Brain microvascular endothelial cell (primary cell): ENCODE data around the gene CTPS1.

Experiments
- DNase-seq: peaks from one replicate; pipeline ENCODE4 v3.0.0-alpha.2; 2020
- H3K27ac ChIP-seq: fragments of 250-450 bp; sonication (Bioruptor Pico); 2 replicates; pipeline ENCODE4 v1.5.1; 2020; ENCODE audit warnings: mild to moderate bottlenecking, moderate library complexity
- H3K27me3 ChIP-seq: fragments of 250-450 bp; sonication (Bioruptor Pico); replicated peaks from 2 replicates; pipeline ENCODE4 v1.5.1; 2020; ENCODE audit warnings: mild to moderate bottlenecking
- H3K36me3 ChIP-seq: fragments of 250-450 bp; sonication (Bioruptor Pico); replicated peaks from 2 replicates; pipeline ENCODE4 v1.5.1; 2020; ENCODE audit warnings: mild to moderate bottlenecking
- H3K4me3 ChIP-seq: 2 replicates; pipeline ENCODE4 v1.5.1; 2011; ENCODE audit warnings: low read depth, mild to moderate bottlenecking, control low read depth, low read length, moderate library complexity
- in situ Hi-C: cut with HindIII; loops from 2 replicates; pipeline ENCODE4 v1.10.0; 2017; ENCODE audit warnings: low sequenced_read_pairs, low pct_ligation_motif_present
- TF ChIP-seq, protein P1 (sequence below): IDR thresholded peaks from 2 replicates; pipeline ENCODE4 v1.5.1; 2011; ENCODE audit warnings: low read depth, mild to moderate bottlenecking, moderate library complexity, low read length, control low read depth, inconsistent platforms; ENCODE audit errors: missing control alignments

CTPS1 gene

DNA sequence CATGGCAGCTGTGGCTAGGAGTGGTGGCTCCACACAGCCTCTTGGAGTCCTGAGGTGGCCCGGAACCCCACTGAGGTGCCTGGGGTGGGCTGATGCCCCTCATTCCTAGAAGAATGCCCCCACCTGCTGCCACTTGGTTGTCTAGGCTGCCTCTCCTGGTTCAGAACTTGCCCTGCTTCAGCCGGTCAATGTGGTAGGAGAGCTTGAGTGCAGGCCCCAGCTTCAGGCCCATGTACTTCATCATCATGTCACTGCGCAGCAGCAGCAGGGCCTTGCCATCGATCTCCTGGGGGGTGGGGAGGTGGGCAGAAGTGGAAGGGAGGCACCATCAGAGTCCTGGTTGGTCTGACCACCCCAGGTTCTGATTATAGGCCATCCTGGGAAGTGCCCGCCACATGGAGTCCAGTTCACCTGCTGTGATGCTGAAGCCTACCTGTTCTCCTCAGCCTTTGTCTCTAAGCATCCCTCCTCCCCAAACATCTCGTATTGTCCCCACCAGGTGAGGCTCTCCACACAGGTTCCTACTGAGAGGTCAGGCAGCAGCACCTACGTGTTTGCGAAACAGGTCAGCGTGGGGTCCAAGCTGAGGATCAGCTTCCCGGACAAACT, 48.6 kb downstream of the CTPS1 start:
- DNase-seq: no peak
- peaks cover 10% of the 10 kb centered on the region for H3K36me3 ChIP-seq
- in situ Hi-C loops: no loop called here
- TF ChIP-seq, protein P1, sequence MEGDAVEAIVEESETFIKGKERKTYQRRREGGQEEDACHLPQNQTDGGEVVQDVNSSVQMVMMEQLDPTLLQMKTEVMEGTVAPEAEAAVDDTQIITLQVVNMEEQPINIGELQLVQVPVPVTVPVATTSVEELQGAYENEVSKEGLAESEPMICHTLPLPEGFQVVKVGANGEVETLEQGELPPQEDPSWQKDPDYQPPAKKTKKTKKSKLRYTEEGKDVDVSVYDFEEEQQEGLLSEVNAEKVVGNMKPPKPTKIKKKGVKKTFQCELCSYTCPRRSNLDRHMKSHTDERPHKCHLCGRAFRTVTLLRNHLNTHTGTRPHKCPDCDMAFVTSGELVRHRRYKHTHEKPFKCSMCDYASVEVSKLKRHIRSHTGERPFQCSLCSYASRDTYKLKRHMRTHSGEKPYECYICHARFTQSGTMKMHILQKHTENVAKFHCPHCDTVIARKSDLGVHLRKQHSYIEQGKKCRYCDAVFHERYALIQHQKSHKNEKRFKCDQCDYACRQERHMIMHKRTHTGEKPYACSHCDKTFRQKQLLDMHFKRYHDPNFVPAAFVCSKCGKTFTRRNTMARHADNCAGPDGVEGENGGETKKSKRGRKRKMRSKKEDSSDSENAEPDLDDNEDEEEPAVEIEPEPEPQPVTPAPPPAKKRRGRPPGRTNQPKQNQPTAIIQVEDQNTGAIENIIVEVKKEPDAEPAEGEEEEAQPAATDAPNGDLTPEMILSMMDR: no peak
- H3K27ac ChIP-seq: no peak overlapping the region
- no peaks in the 10 kb centered on the region for H3K27me3 ChIP-seq
- no peak overlapping the region for H3K4me3 ChIP-seq

DNA sequence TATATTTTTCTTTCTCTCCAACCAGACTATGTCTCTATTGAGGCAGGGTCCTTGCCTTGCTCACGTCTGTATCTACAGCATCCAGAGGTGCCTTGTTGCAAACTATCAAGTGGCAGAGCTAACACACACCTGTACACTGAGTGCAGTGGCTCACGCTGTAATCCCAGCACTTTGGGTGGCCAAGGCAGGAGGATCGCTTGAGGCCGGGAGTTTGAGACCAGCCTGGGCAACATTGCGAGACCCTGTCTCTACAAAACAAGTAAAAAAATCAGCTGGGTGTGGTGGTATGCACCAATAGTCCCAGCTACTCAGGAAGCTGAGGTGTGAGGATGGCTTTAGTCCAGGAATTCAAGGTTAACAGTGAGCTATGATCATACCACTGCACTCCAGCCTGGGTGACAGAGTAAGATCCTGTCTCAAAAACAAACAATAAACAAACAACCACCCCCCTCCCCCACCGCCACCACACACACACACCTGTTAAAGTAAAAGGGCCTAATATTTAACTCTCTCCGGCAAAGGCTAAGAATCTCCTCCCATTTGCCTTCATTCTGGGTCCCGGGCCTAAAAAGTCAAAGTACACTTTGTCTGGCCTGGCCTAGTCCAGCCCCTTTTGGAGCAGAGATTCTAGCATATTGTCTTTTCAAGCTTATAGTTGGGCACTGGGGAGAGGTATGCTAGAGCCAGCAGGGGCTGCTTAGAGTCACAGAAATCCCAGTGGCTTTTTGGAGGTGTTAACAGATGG, 51.5 kb downstream of the CTPS1 start:
- peaks cover 10% of the 10 kb centered on the region for H3K36me3 ChIP-seq
- no peaks in the 10 kb centered on the region for H3K27me3 ChIP-seq
- H3K27ac ChIP-seq: no peak overlapping the region
- no peak overlapping the region for H3K4me3 ChIP-seq
- in situ Hi-C loops: no loop called here
- DNase-seq: no peak
- TF ChIP-seq, protein P1: no peak

DNA sequence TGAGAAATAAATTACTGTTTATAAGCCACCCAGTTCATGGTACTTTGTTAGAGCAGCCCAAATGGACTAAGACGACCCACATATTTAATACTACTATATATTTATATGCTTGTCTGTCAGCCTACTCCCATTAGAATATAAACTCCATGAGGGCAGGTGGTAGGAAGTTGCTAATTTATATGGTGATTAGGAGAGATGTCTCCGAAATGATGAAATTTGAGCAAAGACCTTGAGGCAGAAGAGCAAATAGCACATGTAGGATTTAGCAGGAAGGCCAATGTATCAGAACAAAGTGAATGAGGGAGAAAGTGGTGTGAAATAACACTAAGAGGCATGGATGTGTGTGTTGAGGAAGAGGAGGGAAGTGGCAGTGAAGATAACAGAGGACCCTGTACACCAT, 52.7 kb downstream of the CTPS1 start:
- no peak overlapping the region for H3K4me3 ChIP-seq
- peaks cover 14% of the 10 kb centered on the region for H3K36me3 ChIP-seq
- H3K27me3 ChIP-seq: no peaks in the 10 kb centered on the region
- in situ Hi-C loops: no loop called here
- TF ChIP-seq, protein P1: no peak
- DNase-seq: no peak
- H3K27ac ChIP-seq: no peak overlapping the region

DNA sequence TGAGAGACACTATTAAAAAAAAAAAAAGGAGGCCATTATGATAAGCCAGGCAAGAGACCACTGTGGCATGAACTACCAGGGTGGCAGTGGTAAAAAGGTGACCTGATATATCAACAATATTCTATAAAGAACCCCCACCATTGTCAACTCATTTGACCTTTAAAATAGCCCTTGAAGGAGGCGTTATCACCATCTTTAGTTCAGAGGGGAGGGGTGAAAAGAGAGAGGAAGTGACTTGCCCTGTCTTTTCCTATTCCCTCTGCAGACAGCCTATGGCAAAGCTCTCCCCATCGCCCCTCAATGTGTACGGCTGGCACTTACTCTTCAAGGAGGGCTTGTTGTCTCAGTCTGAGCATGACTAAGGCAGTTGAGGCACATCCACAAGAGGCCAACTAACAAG, 53.8 kb downstream of the CTPS1 start:
- in situ Hi-C loops: no loop called here
- H3K36me3 ChIP-seq: peaks cover 12% of the 10 kb centered on the region
- no peak overlapping the region for H3K4me3 ChIP-seq
- DNase-seq: no peak
- no peak overlapping the region for H3K27ac ChIP-seq
- TF ChIP-seq, protein P1: no peak
- H3K27me3 ChIP-seq: no peaks in the 10 kb centered on the region

DNA sequence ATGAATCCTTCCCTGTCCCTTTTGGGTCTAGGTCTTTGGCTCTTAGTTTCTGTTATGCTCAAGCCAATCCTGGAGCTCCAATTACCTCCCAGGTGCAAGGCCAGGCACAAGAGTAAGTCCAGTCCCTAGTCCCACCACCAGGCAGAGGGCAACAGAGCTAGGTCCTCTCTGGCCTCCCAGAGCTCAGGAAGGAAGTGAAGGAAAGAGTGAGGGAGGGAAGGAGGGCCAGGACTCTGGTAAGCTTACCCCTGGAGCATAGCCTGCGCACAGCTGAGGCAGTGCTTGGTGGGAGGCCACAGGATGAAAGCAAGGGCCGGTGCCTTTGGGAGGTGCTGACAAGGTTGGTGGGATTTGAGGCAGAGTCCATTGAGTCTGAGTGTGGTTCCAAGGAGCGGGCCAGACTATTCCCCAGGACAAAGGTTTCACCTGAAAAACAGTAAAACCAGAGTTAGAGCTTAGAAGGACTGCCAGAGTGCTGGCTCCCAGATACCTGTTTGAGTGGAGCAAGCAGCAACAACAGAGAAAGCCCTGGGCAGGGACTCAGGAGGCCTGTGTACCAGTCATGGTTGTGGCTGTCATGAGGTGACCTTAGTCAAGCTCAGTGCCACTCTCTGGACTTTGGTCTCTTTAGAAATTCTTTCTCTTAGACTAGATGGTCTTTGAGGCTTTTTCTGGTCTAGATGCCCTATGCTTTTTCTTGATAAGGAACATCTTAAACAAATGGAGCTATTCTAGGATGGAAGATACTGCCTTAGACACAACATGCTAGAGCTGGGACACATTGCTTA, 57.8 kb downstream of the CTPS1 start:
- no peak for DNase-seq
- TF ChIP-seq, protein P1: no peak
- no peak overlapping the region for H3K4me3 ChIP-seq
- in situ Hi-C loops: no loop called here
- peaks cover 8% of the 10 kb centered on the region for H3K36me3 ChIP-seq
- H3K27me3 ChIP-seq: no peaks in the 10 kb centered on the region
- H3K27ac ChIP-seq: no peak overlapping the region
